Mammary microvascular endothelial cell (primary cell): Measurements from ENCODE around the gene S100A7A. TPM values are rescaled to one million over a fixed set of nuclear protein-coding genes. Genes with fewer than 3 reads are reported as not detected.

Experiments
- total RNA-seq: library from RNA; depleted of rRNA; stranded (reverse); fragments of >200 nt; gene quantifications from 2 replicates; pipeline ENCODE4 v1.2.3, GENCODE V29; 2015

Gene S100A7A
- not detected in 2 replicates for total RNA-seq

GRCh38 chr1:153415850-153416570, at the start of gene S100A7A:
S100A7A (plus strand) TSS chr1:153416520; CDS start chr1:153418083, 1,563 bp downstream.

GRCh38 chr1:153375511-153375910, 40.8 kb upstream of the S100A7A start, which contains the start of gene S100A12:
S100A12 (minus strand) TSS chr1:153375621; CDS start chr1:153374592, 1,029 bp downstream.

GRCh38 chr1:153390938-153391710, 25.2 kb upstream of the S100A7A start, which contains the start of gene S100A8:
S100A8 (minus strand) TSS chr1:153391073; CDS start chr1:153390535, 538 bp downstream.

GRCh38 chr1:153460551-153460950, 44.2 kb downstream of the S100A7A start, which contains the start of gene S100A7:
S100A7 (minus strand) TSS chr1:153460651; CDS start chr1:153459013, 1,638 bp downstream.

Other genes with a start within 250 kb of the S100A7A start
- gene LELP1, start 213.1 kb upstream of the S100A7A start, total RNA-seq = not detected in 2 replicates
- gene PRR9, start 198.9 kb upstream of the S100A7A start, total RNA-seq = not detected in 2 replicates
- not detected in 2 replicates for gene LORICRIN, start 156.8 kb upstream of the S100A7A start, total RNA-seq
- not detected in 2 replicates for gene PGLYRP3, start 103.6 kb upstream of the S100A7A start, total RNA-seq
- not detected in 2 replicates for gene PGLYRP4, start 67.7 kb upstream of the S100A7A start, total RNA-seq
- gene S100A9, start 58.7 kb upstream of the S100A7A start, total RNA-seq = not detected in 2 replicates
- not detected in 2 replicates for gene S100A12, start 40.9 kb upstream of the S100A7A start, total RNA-seq
- not detected in 2 replicates for gene S100A8, start 25.4 kb upstream of the S100A7A start, total RNA-seq
- gene S100A7, start 44.1 kb downstream of the S100A7A start, total RNA-seq = not detected in 2 replicates
- 908 and 1,133 TPM in 2 replicates for gene S100A6, start 119.5 kb downstream of the S100A7A start, total RNA-seq
- not detected in 2 replicates for gene S100A5, start 124.4 kb downstream of the S100A7A start, total RNA-seq
- gene S100A4, start 129.3 kb downstream of the S100A7A start, total RNA-seq = 2.8 and 5.5 TPM in 2 replicates
- 9.7 and 12.4 TPM in 2 replicates for gene S100A3, start 132.7 kb downstream of the S100A7A start, total RNA-seq
- gene S100A2, start 149.3 kb downstream of the S100A7A start, total RNA-seq = 1.5 and 2.0 TPM in 2 replicates
- 728 and 751 TPM in 2 replicates for gene S100A16, start 196.6 kb downstream of the S100A7A start, total RNA-seq
- gene S100A14, start 199.8 kb downstream of the S100A7A start, total RNA-seq = not detected in 2 replicates
- 144 and 167 TPM in 2 replicates for gene S100A13, start 211.0 kb downstream of the S100A7A start, total RNA-seq
- gene S100A1, start 211.9 kb downstream of the S100A7A start, total RNA-seq = not detected in 2 replicates
- gene CHTOP, start 217.5 kb downstream of the S100A7A start, total RNA-seq = 37.8 and 48.0 TPM in 2 replicates
- gene SNAPIN, start 242.2 kb downstream of the S100A7A start, total RNA-seq = 57.5 and 62.2 TPM in 2 replicates